ENCODE results near the gene B9D1.

DNA sequence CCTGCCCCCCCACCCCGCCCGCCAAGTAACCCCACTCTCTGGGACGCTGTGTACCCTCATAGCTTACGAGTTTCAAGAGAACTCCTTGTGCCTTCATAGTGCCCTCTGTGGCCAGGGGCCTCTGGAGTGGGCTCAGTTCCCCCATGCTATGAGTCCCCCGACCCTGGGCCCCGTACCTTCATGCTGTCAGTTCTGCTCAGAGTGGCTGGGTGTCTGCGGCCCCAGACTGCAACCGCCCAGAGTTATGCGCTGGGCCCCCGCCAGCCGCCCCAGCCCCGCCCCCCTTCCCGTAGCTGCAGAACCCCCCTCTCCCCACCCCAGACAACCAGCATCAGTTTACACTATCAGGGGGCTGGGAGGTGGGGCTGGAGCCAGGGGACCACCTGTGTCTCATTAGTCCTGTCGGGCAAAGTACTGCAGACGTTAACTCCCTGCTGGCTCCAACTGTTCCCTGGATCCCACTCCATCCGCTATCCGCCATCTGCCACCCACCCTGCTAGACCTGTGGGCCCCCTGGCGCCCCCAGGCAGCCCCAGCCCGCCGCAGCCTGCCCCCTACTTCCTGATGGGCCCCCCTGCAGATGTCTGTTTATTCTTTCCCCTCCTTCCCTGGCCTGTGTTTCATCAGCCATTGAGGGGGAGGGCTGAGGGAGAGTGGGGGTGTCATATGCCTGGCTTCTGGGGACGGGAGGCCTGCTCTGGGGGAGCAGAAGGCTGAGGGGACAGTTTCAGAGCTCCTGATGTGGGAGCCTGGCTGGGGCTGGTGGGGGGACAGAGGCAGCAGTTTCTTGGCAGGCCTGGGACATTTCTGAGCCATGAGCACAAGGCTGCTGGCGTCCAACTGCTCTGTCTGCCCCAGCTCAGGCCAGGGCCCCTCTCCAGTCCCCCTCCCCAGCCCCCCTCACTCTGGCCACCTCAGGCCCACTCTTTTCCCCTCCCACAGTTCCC is 24.7 kb upstream of the B9D1 start, which contains the start of gene MFAP4:
- TF ChIP-seq, protein P1, sequence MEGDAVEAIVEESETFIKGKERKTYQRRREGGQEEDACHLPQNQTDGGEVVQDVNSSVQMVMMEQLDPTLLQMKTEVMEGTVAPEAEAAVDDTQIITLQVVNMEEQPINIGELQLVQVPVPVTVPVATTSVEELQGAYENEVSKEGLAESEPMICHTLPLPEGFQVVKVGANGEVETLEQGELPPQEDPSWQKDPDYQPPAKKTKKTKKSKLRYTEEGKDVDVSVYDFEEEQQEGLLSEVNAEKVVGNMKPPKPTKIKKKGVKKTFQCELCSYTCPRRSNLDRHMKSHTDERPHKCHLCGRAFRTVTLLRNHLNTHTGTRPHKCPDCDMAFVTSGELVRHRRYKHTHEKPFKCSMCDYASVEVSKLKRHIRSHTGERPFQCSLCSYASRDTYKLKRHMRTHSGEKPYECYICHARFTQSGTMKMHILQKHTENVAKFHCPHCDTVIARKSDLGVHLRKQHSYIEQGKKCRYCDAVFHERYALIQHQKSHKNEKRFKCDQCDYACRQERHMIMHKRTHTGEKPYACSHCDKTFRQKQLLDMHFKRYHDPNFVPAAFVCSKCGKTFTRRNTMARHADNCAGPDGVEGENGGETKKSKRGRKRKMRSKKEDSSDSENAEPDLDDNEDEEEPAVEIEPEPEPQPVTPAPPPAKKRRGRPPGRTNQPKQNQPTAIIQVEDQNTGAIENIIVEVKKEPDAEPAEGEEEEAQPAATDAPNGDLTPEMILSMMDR (conservative IDR thresholded peaks at IDR 0.05 in 1 of 2, IDR thresholded peaks at IDR 0.05 in 1 of 2; ENCODE audit: extremely low read depth in 1 of 2, insufficient read depth in 1 of 2, low read depth in 1 of 2, low read length in 2 of 2), result no peak
- no peak for TF ChIP-seq EZH2 (IDR thresholded peaks at IDR 0.05; ENCODE audit: borderline replicate concordance, low read length)

All from mammary epithelial cell (primary cell).